Endothelial cell of umbilical vein (primary cell): ENCODE measurements around the gene EVC2. TPM values are rescaled to one million over a fixed set of nuclear protein-coding genes. Genes with fewer than 3 reads are reported as not detected.

Experiments used
- BruUV-seq: library from RNA; stranded (reverse); fragments of 400-500 nt; replicated peaks from 2 replicates; lab custom pipeline; 2021; lab: Mats Ljungman, UMichigan
- CTCF ChIA-PET: fragments of 300-600, 350-600 bp; sonication (Branson Sonifier 250); formaldehyde crosslinking; loops from one replicate; lab custom pipeline; 2021; ENCODE audit warnings: antibody characterized with exemption, inconsistent platforms; lab: Charles Lee
- POLR2A ChIA-PET: fragments of 300-600, 350-600 bp; sonication (Branson Sonifier 250); formaldehyde crosslinking; loops from one replicate; lab custom pipeline; 2021; ENCODE audit warnings: antibody characterized with exemption, inconsistent platforms; lab: Charles Lee
- DNase-seq: peaks from one replicate; pipeline ENCODE4 v3.0.0-alpha.2; 2011; ENCODE audit warnings: low read depth, low spot score
- FAIRE-seq: peaks from 2 replicates; lab custom pipeline; 2011; peaks lifted over from hg19 to GRCh38; lab: Jason Lieb, UNC
- H2AFZ ChIP-seq: 2 replicates; pipeline ENCODE4 v1.6.0; 2012; ENCODE audit warnings: low read depth, low read length, control low read depth, inconsistent platforms
- H3K27ac ChIP-seq: 2 replicates; pipeline ENCODE4 v1.5.1; 2011; ENCODE audit warnings: low read depth, mild to moderate bottlenecking, control low read depth, low read length, moderate library complexity; ENCODE audit not compliant: insufficient read depth
- H3K27me3 ChIP-seq, 2 experiments: 2 replicates each; pipeline versions ENCODE4 v1.6.0 to v1.6.1; 2011; ENCODE audit warnings: low read length in 2 of 2, mixed read lengths in 1 of 2; ENCODE audit not compliant: control insufficient read depth in 2 of 2, insufficient read depth in 2 of 2
- H3K36me3 ChIP-seq, 2 experiments: 2 replicates in 1 of 2; 3 replicates in 1 of 2; pipeline ENCODE4 v1.5.1; 2011; ENCODE audit warnings: low read length in 2 of 2, mild to moderate bottlenecking in 1 of 2, moderate library complexity in 1 of 2; ENCODE audit not compliant: control insufficient read depth in 2 of 2, insufficient read depth in 2 of 2; ENCODE audit errors: extremely low read depth in 1 of 2
- H3K4me1 ChIP-seq: 3 replicates; pipeline ENCODE4 v1.5.1; 2011; ENCODE audit warnings: mild to moderate bottlenecking, low read length; ENCODE audit not compliant: control insufficient read depth, insufficient read depth; ENCODE audit errors: extremely low read depth
- H3K4me2 ChIP-seq: 2 replicates; pipeline ENCODE4 v1.6.1; 2011; ENCODE audit warnings: low read length, control low read depth, mixed read lengths; ENCODE audit not compliant: insufficient read depth
- H3K4me3 ChIP-seq, 3 experiments: fragments of 200-600 bp in 1 of 3; sonication (generic), shearing (Covaris generic) in 1 of 3; replicated peaks in 1 of 3; 2 replicates each; pipeline ENCODE4 v1.5.1; 2011 to 2016; ENCODE audit warnings: control low read depth in 3 of 3, low read length in 3 of 3, mild to moderate bottlenecking in 2 of 3, inconsistent platforms in 1 of 3, low read depth in 1 of 3, moderate library complexity in 1 of 3; ENCODE audit not compliant: insufficient read depth in 1 of 3
- H3K79me2 ChIP-seq: 2 replicates; pipeline ENCODE4 v1.6.0; 2012; ENCODE audit warnings: low read length, inconsistent platforms; ENCODE audit not compliant: control insufficient read depth, insufficient read depth
- H3K9ac ChIP-seq: replicated peaks from 2 replicates; pipeline ENCODE3; 2011; ENCODE audit warnings: low read length, control low read depth; ENCODE audit not compliant: insufficient read depth; ENCODE audit errors: extremely low read depth
- H3K9me1 ChIP-seq: replicated peaks from 3 replicates; pipeline ENCODE4 v1.6.0; 2011; ENCODE audit warnings: mild to moderate bottlenecking, low read length; ENCODE audit not compliant: control insufficient read depth, insufficient read depth; ENCODE audit errors: extremely low read depth
- H3K9me3 ChIP-seq: replicated peaks from 2 replicates; pipeline ENCODE4 v1.5.1; 2012; ENCODE audit warnings: low read length, inconsistent platforms; ENCODE audit not compliant: control insufficient read depth, insufficient read depth
- H4K20me1 ChIP-seq: replicated peaks from 2 replicates; pipeline ENCODE3; 2011; ENCODE audit warnings: mild to moderate bottlenecking, low read length; ENCODE audit not compliant: control insufficient read depth, insufficient read depth; ENCODE audit errors: extremely low read depth
- EZH2 ChIP-seq: IDR thresholded peaks from 2 replicates; pipeline ENCODE4 v1.6.1; 2012; ENCODE audit warnings: borderline replicate concordance, low read depth, mild to moderate bottlenecking, moderate library complexity, low read length, inconsistent platforms; ENCODE audit not compliant: severe bottlenecking
- FOS ChIP-seq: IDR thresholded peaks from 2 replicates; pipeline ENCODE4 v1.6.1; 2011; ENCODE audit warnings: mild to moderate bottlenecking, low read length, moderate library complexity, borderline replicate concordance; ENCODE audit not compliant: insufficient read depth
- GATA2 ChIP-seq: IDR thresholded peaks from 2 replicates; pipeline ENCODE4 v1.7.0; 2011; ENCODE audit warnings: low read depth, mild to moderate bottlenecking, moderate library complexity, mixed read lengths, low read length; ENCODE audit not compliant: insufficient read length, insufficient read depth
- JUN ChIP-seq: IDR thresholded peaks from 2 replicates; pipeline ENCODE4 v1.6.1; 2011; ENCODE audit warnings: borderline replicate concordance, low read depth; ENCODE audit not compliant: insufficient read length, insufficient read depth
- MAX ChIP-seq: IDR thresholded peaks from 2 replicates; pipeline ENCODE4 v1.6.1; 2011; ENCODE audit not compliant: insufficient read depth, insufficient read length
- MYC ChIP-seq: IDR thresholded peaks from one replicate; pipeline ENCODE4 v1.6.1; 2011; ENCODE audit warnings: mild to moderate bottlenecking, low read depth, low read length
- POLR2A ChIP-seq: IDR thresholded peaks from 2 replicates; pipeline ENCODE4 v1.6.1; 2012; ENCODE audit warnings: low read depth, mild to moderate bottlenecking, control low read depth, low read length
- POLR2AphosphoS5 ChIP-seq: IDR thresholded peaks from 2 replicates; pipeline ENCODE4 v1.6.1; 2012; ENCODE audit warnings: low read depth, mild to moderate bottlenecking, control low read depth, low read length, moderate library complexity; ENCODE audit not compliant: insufficient read depth
- dilution Hi-C: fragments of 300-500 bp; cut with MboI; formaldehyde crosslinking; loops from one replicate; pipeline ENCODE4 v1.15.0; 2019; ENCODE audit warnings: low sequenced_read_pairs; ENCODE audit not compliant: extremely low pct_ligation_motif_present
- intact Hi-C: fragments of 100-400 bp; cut with micrococcal nuclease; formaldehyde crosslinking; loops from one replicate; pipeline ENCODE4 v1.10.0; 2022
- polyA plus RNA-seq, 4 experiments: library from polyadenylated mRNA; depleted of rRNA in 3 of 4; stranded (reverse) in 3 of 4; unstranded in 1 of 4; fragments of >200 nt; gene quantifications; 2 replicates each; pipeline versions ENCODE4 v1.2.1 to v1.2.3, GENCODE V29; 2011 to 2012; ENCODE audit warnings: missing spikeins in 1 of 4
- total RNA-seq: library from RNA; stranded (reverse); gene quantifications from 2 replicates; pipeline ENCODE4 v1.2.3, GENCODE V29; 2021
- TF ChIP-seq, protein P1 (sequence below), 2 donors: IDR thresholded peaks; 1 replicate in 1 of 2; 2 replicates in 1 of 2; pipeline ENCODE4 v1.5.1; 2011; ENCODE audit warnings: low read length in 2 of 2, mild to moderate bottlenecking in 2 of 2, moderate library complexity in 2 of 2, control low read depth in 1 of 2, inconsistent platforms in 1 of 2, low read depth in 1 of 2; ENCODE audit not compliant: insufficient read depth in 1 of 2; ENCODE audit errors: extremely low read depth in 1 of 2

Gene EVC2
- total and polyA plus RNA-seq, 2 donors (not counting 3 experiments of a cell fraction or from before 2014, with no cell fraction given) = 1.7 to 8.8 TPM

- Histone ChIP-seq H2AFZ (no peak overlapping the region), H3K79me2 (peaks cover under 1% of the 10 kb centered on the region), H4K20me1 (no peaks in the 10 kb centered on the region), H3K9me3 (no peaks in the 10 kb centered on the region), H3K27ac (no peak overlapping the region), H3K4me1 (no peaks in the 10 kb centered on the region), H3K9ac (no peak overlapping the region), H3K36me3 (peaks cover 6 to 23% of the 10 kb centered on the region in 2 experiments), H3K4me2 (no peak overlapping the region), H3K27me3 (no peaks in the 10 kb centered on the region), H3K4me3 (no peak overlapping the region), H3K9me1 (no peaks in the 10 kb centered on the region)
- FAIRE-seq (no peak), DNase-seq (no peak)
- intact Hi-C loops (no loop called here), dilution Hi-C loops (no loop called here)
- TF ChIP-seq JUN (no peak), POLR2AphosphoS5 (no peak), MAX (no peak), EZH2 (no peak), MYC (no peak), POLR2A (no peak), GATA2 (no peak), FOS (no peak)
- TF ChIP-seq, protein P1, sequence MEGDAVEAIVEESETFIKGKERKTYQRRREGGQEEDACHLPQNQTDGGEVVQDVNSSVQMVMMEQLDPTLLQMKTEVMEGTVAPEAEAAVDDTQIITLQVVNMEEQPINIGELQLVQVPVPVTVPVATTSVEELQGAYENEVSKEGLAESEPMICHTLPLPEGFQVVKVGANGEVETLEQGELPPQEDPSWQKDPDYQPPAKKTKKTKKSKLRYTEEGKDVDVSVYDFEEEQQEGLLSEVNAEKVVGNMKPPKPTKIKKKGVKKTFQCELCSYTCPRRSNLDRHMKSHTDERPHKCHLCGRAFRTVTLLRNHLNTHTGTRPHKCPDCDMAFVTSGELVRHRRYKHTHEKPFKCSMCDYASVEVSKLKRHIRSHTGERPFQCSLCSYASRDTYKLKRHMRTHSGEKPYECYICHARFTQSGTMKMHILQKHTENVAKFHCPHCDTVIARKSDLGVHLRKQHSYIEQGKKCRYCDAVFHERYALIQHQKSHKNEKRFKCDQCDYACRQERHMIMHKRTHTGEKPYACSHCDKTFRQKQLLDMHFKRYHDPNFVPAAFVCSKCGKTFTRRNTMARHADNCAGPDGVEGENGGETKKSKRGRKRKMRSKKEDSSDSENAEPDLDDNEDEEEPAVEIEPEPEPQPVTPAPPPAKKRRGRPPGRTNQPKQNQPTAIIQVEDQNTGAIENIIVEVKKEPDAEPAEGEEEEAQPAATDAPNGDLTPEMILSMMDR (IDR thresholded peaks at IDR 0.05; ENCODE audit: extremely low read depth in 1 of 2, insufficient read depth in 1 of 2, low read depth in 1 of 2, low read length in 2 of 2) = no peak
- ChIA-PET POLR2A (no interaction called here), CTCF (no interaction called here)
- BruUV-seq = no TSS peak
Observed at GRCh38 chr4:5730993-5731990, 22.9 kb upstream of the EVC2 start.
